SK-N-SH (cell line): ENCODE measurements around the gene ULBP1.
"Not testable (repeated sequence)": the region's sequence is repeated elsewhere in the genome, so short reads cannot be mapped to it uniquely, and the experiment has no call there.

Experiments
- CTCF ChIP-seq: fragments of 200-600 bp; sonication (generic); IDR thresholded peaks from 2 replicates; pipeline ENCODE4 v1.6.1; 2017; ENCODE audit warnings: antibody characterized with exemption, mild to moderate bottlenecking, moderate library complexity
- EP300 ChIP-seq, 2 experiments: IDR thresholded peaks; 2 replicates each; pipeline versions ENCODE4 v1.4.0 to v1.6.1; 2012; ENCODE audit warnings: borderline replicate concordance in 1 of 2, low read depth in 1 of 2, low read length in 1 of 2
- EZH2phosphoT487 ChIP-seq: fragments of 200-600 bp; sonication (generic); IDR thresholded peaks from 2 replicates; pipeline ENCODE4 v1.6.1; 2017; ENCODE audit warnings: low read depth, mixed run types, mild to moderate bottlenecking, antibody characterized with exemption, moderate library complexity, borderline replicate concordance
- PBX3 ChIP-seq: IDR thresholded peaks from 2 replicates; pipeline ENCODE4; 2012
- POLR2AphosphoS5 ChIP-seq: IDR thresholded peaks from 2 replicates; pipeline ENCODE4 v1.6.1; 2012; ENCODE audit warnings: low read depth, low read length
- RAD21 ChIP-seq: IDR thresholded peaks from 2 replicates; pipeline ENCODE4 v1.6.1; 2012; ENCODE audit warnings: mild to moderate bottlenecking, low read length
- RCOR1 ChIP-seq: fragments of 150-350 bp; IDR thresholded peaks from 2 replicates; pipeline ENCODE4 v1.6.1; 2017; ENCODE audit warnings: antibody characterized with exemption, low read length
- REST ChIP-seq: IDR thresholded peaks from 2 replicates; pipeline ENCODE4 v1.6.1; 2012; ENCODE audit warnings: mild to moderate bottlenecking, low read depth, low read length, moderate library complexity
- SIN3A ChIP-seq: IDR thresholded peaks from 2 replicates; pipeline ENCODE4 v1.6.1; 2012; ENCODE audit warnings: low read depth, mild to moderate bottlenecking, low read length, moderate library complexity, borderline replicate concordance
- SMC3 ChIP-seq: IDR thresholded peaks from 2 replicates; pipeline ENCODE4 v1.6.1; 2012; ENCODE audit warnings: low read depth, low read length, improper control_type of control experiment
- TAF1 ChIP-seq: IDR thresholded peaks from 2 replicates; pipeline ENCODE4 v1.6.1; 2012; ENCODE audit warnings: low read depth, mild to moderate bottlenecking, low read length, moderate library complexity, borderline replicate concordance
- YY1 ChIP-seq: IDR thresholded peaks from 2 replicates; pipeline ENCODE4 v1.4.0; 2012; ENCODE audit warnings: low read depth, mild to moderate bottlenecking

- TF ChIP-seq CTCF; PBX3; RCOR1; YY1; EP300 (IDR thresholded peaks at IDR 0.05; ENCODE audit: borderline replicate concordance in 1 of 2, low read depth in 1 of 2, low read length in 1 of 2); EZH2phosphoT487; SIN3A; POLR2AphosphoS5; SMC3; RAD21; TAF1; REST: not testable (repeated sequence)
Measured at GRCh38 chr6:149954328-149954983, 9.3 kb upstream of the ULBP1 start.
